Measurements from ENCODE around the gene ST8SIA4. TPM values are rescaled to one million over a fixed set of nuclear protein-coding genes. Genes with fewer than 3 reads are reported as not detected.
A peak's percentile ranks its signal among the peaks of the same experiment; 100 is the strongest.

Gene ST8SIA4
- 1.6 and 3.9 TPM in 2 replicates for total RNA-seq

DNA sequence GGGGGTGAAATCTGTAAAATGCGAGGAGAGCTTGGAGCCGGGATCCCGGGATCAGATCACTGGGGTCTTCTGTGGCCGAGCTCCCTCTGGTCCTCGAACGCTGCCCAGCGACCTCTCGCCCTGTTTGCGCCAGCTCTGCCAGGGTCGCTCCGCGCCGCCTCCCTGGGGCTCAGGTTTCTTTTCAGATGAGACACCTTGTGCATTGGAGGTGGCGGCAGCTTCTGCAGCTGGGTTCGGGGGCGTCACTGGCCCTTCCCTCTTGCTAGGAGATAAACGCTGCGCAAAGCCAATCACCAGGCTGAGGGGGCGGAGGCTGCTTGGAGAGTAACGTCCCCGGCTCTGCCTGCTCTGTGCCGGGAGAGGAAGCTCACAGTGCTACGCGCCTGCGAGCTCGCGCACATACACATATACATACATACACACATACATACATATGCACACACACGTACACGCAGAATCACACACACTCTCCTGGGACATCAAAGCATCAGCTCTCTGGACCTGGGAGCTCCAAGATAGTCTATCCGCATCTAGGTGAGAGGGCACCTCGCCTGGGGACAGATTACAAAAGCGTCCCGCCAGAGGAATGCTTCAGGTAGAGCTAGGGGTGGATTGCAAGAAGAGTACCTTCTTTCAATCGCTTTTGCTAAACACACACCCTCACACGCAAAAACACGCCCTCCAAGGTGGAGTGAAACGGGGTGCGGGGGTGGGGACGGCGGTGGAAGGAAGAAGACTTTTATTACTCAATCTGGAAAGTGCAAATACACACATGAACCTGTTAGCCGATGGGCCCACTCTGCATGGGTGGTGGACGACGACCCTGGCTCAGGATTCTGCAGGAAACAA lies at the start of gene ST8SIA4:
TSS of gene ST8SIA4 (minus strand) at position 244 of the 849 bp plus-strand sequence. CDS start 327 bp downstream, outside the sequence.
- no peak for DNase-seq (ENCODE audit: extremely low read depth, low read depth, low spot score)

- DNase-seq (ENCODE audit: extremely low read depth, low read depth, low spot score) = no peak
Measured at GRCh38 chr5:100950985-100951384, 47.9 kb upstream of the ST8SIA4 start.

- no peak for DNase-seq (ENCODE audit: extremely low read depth, low read depth, low spot score)
Measured at GRCh38 chr5:100913298-100913697, 10.2 kb upstream of the ST8SIA4 start.

GRCh38 chr5:100909034-100909433 lies 6.0 kb upstream of the ST8SIA4 start:
- no peak for DNase-seq (ENCODE audit: extremely low read depth, low read depth, low spot score)

DNA sequence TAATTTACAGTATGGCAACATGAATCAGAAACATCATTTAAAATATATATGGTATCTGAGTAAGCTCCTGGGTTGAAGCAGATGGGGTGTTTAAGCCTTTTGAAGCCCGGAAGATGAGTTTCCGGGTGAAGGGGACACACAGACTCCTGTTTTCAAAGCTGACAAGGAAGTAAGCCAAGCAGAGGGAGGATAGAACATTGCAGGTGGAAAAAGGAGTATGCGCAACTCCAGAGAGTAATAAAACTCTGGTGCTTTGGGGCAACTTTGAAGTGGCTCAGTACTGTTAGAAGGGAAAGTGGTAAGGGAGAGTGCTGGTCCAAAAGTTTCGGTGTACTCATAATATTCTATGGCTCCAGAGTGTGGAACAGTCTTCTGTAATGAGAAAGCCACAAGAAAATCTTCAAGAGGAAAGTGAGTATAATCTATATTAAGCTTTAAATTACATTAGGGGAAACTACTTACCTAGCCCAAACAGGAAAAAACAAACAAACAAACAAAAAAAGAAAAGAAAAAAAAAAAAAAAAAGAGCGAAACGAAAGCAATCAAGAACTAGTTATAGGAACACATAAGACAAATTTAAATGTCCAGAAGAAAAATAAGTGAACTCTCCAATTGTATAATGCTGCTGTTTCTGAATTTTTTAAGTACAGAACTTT lies 2.3 kb upstream of the ST8SIA4 start:
- no peak for DNase-seq (ENCODE audit: extremely low read depth, low read depth, low spot score)

- DNase-seq (ENCODE audit: extremely low read depth, low read depth, low spot score) = no peak
Measured at GRCh38 chr5:100904259-100904861, 1.3 kb upstream of the ST8SIA4 start.

DNA sequence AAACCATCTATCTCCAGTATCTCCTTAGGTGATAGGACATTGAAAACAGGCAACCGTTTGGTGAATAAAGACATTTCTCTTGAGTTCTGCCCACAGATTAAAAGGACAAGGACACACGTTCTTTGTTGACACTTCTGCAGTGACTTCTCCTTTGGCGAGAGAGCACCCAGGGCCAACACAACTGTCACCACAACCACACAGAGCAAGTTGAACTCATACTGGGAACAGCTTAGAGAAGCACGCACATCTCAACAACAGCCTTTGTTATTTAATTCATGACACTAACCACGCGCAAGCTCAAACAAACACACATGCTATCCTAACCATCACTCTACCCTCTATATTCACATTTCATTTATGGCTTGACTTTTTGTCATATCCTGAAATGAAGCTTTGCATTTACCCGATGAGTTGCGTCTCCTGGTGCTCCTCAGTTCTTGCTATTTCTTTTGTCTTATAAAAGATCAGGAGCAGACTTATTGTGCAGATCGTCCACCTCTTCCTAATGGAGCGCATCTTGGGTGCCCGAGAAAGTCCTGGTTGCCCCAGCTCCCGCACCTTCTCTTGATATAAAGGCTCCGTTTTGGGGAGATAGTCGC lies 543 bp downstream of the ST8SIA4 start:
- no peak for DNase-seq (ENCODE audit: extremely low read depth, low read depth, low spot score)

DNA sequence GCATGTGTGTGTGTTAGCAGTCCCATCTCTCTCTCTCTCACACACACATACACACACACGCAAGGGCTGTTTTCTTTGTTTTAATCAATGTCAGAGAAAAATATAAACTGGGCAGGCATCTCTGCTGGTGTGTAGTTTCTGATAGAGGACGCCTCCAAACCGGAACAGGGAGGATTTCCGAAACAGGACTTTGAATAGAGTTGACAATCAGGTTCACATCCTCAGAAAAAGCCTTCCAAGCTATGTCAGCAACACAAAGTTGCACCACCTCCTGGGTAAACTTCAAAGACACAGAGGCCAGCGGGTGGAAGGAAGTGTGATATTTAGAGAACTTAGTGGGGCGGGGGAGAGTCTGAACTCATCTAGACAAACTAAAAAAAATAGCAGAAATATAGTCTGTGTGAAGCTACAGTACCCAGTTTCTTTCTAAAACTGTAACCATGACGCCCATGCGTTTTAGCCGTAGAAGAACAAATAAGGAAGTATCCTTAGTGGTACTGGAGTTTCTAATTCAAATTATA lies 1.2 kb downstream of the ST8SIA4 start:
- no peak for DNase-seq (ENCODE audit: extremely low read depth, low read depth, low spot score)

DNA sequence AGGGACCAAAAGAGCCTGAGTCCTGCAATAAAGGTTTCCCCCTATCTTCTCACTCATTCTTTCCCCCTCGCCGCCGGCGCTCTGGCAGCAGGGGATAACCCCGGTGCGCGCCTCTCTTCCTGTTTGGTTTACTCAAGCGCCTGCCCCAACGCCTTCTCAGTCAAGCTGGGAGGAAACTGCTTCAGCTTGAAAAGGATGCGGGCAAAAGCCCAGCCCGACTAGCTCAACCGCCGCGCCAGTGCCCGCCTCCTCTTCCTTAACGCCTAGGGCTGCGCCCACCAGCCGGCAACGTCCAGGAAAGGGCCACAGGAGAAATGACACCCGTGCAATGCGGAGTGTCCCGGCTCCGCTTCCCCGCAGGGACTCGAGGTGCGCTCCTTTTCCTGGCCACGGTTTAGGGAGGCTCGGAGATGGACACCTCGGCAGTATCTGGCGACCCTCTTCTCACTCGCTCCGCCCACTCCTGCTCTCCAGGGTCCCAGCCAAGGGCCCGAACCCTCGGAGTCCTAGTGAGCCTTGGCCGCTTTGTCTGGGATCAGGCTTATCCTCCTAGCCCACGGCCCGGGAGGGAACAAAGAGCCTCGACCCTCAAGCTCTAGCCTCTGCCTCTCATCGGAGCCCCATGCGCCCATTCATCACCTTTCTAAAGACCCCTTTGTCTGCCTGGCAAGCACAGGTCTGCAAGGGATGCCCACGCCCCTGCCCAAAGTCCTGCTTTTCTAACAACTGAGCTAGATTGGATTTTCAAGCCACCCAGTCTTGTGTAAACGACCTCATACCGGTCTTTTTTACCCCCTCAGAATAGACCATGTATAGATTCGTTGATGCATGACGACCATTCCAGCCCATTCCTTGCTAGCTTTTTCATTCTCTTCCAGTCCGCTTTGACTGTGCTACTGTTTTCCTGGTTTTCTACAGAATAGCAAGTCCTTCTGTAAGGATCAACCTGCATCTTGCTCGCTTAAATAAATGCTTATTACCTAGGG lies 2.0 kb downstream of the ST8SIA4 start:
- DNase-seq (ENCODE audit: extremely low read depth, low read depth, low spot score) = no peak

DNA sequence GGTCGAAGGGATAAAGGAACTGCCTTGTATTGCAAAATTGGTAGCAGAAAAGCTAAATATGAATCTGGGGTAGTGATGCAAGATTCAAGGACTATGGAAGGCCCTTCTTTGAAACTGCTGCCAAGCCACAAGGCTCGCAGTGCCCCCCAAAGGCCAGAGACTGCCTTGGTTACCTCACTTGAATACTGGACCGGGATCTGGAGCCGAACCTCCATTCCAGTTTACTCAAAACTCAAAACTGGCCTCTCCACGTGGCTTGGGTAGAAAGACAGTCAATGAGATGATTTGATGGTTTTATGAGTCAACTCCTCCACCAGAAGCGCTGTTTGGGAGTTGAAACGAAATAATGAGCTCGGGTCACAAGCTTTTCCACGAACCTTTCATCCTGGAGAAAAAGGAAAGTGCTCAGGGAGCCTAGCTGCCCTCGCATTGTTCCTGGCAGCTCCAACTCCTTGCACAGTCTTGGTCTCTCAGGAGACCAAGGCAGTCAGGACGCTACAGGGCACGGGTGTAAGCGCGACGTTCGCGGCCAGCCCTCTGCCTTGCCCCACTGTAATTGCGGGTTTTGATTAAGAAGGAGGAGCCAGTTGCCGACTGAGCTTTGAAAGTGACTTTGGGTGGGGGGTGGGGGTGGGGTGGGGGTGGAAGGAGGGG lies 2.8 kb downstream of the ST8SIA4 start:
- no peak for DNase-seq (ENCODE audit: extremely low read depth, low read depth, low spot score)

DNA sequence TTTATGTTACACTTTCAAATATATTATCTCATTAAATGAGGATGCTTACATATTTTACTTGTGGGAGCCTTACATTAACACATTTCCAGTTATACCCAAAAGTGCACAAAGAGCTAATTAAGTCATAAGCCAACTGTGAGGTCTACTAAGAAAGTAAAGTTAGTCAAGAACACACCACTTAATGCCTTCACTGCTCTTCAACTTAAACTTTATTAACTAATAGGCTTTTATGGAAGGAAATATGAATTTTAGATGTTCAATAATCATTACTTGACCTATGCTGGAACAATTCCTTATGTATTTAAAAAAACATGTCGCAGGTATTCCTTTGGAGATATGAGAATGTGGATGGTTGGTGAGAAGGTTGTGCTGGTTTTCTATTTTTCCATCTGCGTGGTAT lies 3.4 kb downstream of the ST8SIA4 start:
- DNase-seq (ENCODE audit: extremely low read depth, low read depth, low spot score) = no peak

DNA sequence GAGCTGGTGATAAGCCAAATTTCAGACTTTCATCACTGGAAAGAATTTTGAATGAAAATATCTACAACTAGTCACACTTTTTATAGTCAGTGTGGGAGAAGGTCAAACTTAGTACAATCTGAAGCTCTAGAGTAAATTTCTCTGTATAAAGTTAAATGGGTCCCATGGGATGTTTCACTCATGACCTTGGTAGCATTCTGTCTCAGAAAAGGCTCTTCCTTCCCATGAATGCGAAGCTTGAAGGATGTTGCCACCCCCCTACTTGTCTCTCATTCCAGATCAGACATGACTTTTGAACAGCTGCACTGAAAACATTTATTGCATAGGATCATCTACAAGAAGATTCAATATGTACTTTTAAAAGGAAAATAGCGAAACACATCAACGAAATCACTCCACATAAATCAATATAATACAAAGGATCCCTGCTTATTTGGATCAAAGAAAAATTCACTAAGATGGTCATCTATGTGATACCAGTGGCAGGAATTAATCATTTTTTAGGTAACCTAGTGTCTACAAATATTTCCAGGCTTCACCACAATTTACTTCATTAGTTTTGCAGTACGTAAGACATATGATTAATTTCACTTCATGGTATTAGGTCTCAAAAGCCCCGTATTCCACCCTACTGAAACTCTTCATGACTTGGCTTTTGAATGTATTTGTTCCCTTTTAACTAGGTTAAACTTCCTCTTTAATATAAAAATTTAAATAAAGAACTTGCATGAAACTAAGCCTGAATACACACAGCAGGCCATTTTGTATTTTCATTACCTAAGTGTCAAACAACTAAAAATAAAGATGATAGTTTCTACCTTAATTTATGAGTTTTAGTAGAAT lies 4.4 kb downstream of the ST8SIA4 start:
- DNase-seq (ENCODE audit: extremely low read depth, low read depth, low spot score) = no peak

DNA sequence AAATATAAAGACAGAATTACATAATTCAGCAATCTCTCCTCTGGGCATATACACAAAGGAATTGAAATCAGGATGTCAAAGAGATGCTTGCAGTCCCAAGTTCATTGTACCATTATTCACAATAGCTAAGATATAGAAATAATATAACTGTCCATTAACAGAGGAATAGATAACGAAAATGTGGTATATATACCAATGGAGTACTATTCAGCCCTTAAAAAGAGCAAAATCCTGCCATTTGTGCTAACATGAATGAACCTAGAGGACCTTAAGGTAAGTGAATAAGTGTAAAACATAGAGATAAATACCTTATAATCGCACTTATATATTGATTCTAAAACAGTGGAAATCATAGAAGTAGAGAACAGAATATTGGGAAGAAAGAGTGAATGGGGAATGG lies 7.0 kb downstream of the ST8SIA4 start:
- DNase-seq (ENCODE audit: extremely low read depth, low read depth, low spot score) = no peak

- no peak for DNase-seq (ENCODE audit: extremely low read depth, low read depth, low spot score)
Measured at GRCh38 chr5:100890461-100891008, 12.5 kb downstream of the ST8SIA4 start.

GRCh38 chr5:100889896-100890295 lies 13.2 kb downstream of the ST8SIA4 start:
- no peak for DNase-seq (ENCODE audit: extremely low read depth, low read depth, low spot score)

DNA sequence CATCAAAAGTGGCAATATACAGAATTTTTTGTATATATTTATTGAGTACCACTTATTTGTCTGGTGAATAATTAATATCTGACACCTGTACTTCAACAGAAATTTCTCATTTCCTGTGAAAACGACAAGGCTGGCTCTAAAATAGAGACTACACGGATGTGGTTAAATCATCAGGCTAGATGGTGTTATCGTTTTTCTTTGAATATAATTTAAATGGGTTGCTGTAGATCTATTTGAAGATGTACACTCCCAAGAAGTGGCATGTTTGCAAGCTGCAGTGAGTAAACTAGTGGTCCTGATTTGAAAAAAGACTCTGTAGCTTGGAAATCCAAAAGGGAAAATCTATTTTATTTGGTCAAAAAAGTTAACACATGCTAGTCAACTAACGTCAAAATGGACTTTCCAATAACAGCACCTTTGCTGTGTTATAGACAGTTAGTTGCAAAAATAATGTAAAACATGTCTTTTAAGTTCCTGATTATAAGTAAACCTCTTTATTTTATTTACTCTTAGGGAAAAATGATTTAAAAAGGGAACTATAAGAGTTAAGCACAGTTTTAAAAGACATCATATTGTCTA lies 13.8 kb downstream of the ST8SIA4 start:
- DNase-seq (ENCODE audit: extremely low read depth, low read depth, low spot score) = no peak

DNA sequence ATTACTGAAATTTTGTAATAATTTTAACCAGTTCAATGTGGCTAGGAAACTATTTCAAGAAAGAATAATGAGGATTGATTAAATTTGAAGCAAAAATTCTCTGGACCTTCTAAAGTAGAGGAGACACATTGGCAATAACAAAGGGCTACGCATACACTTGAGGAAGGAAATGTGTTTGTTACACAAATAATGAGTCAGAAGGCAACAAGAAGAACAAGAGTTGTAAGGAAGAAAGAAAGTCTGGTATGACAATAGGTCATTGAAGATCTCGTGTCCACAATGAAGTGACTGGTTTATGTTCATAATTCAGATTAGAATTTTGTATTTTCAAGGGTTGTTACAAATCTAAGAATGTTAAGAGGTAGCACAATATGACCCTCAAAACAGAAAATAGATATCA lies 25.8 kb downstream of the ST8SIA4 start:
- peak; percentile 55 for DNase-seq (ENCODE audit: extremely low read depth, low read depth, low spot score)

All from glomerular endothelial cell (primary cell).